ENCODE results near the gene GMCL2. TPM values are rescaled to one million over a fixed set of nuclear protein-coding genes. Genes with fewer than 3 reads are reported as not detected.

GMCL2 gene
- total and polyA plus RNA-seq, 2 experiments from 2014 or later, result 0.07 TPM; not detected in 1

DNA sequence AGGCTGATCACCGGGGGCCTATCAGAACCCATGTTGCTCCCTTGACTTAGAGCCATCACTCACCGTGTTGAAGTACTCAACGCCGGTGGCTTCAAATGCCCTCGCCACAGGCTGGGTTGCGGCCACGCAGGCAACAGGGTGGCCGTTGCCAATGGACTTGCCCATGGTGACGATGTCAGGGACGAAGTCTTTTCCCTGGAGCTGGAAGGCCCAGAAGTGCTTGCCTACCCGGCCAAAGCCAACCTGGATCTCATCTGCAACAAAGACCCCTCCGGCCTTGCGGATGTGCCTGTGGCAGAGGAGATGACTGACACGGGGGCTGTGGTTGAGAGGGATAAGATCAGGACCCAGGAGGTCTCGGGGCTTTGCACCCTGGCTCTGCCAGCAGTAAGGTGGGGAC lies 35.1 kb upstream of the GMCL2 start:
- Mint-ChIP-seq H3K27me3 (ENCODE audit: insufficient read depth, low read depth, poor library complexity) (peaks cover 4% of the 10 kb centered on the region), H3K36me3 (ENCODE audit: low read depth) (peaks cover 52% of the 10 kb centered on the region), H3K27ac (no peak overlapping the region), H3K4me1 (peaks cover 18% of the 10 kb centered on the region), H3K4me3 (no peak overlapping the region), H3K9me3 (no peaks in the 10 kb centered on the region)
- H3K9me2 ChIP-seq (ENCODE audit: insufficient read depth), result no peaks in the 10 kb centered on the region
- H3K36me3 ChIP-seq (ENCODE audit: insufficient read depth), result peaks cover 4% of the 10 kb centered on the region
- no peak overlapping the region for H3K4me3 ChIP-seq
- DNase-seq (ENCODE audit: low spot score) (no peak), ATAC-seq (no peak)
- H3K4me2 ChIP-seq, result no peak overlapping the region
- peaks cover 15% of the 10 kb centered on the region; the same call in 1 of the 2 replicates for H3K4me1 ChIP-seq (ENCODE audit: insufficient read depth)
- no peak overlapping the region for H3K27ac ChIP-seq (ENCODE audit: low read depth)
- no peaks in the 10 kb centered on the region for H3K27me3 ChIP-seq (ENCODE audit: insufficient read depth)
- H2AFZ ChIP-seq, result no peak overlapping the region
- peaks cover 12% of the 10 kb centered on the region; the same call in 1 of the 2 replicates for H4K20me1 ChIP-seq (replicated peaks; ENCODE audit: insufficient read depth)
- no peaks in the 10 kb centered on the region for H3K79me2 ChIP-seq (replicated peaks; ENCODE audit: insufficient read depth)
- H3F3A ChIP-seq (replicated peaks; ENCODE audit: low read depth), result no peaks in the 10 kb centered on the region
- no peak for TF ChIP-seq ZNF331 (CRISPR knock-in tag; IDR thresholded peaks at IDR 0.05; ENCODE audit: low read depth)
- TF ChIP-seq NANOG (IDR thresholded peaks at IDR 0.05; ENCODE audit: borderline replicate concordance), result no peak
- no peak for TF ChIP-seq CREB1 (CRISPR knock-in tag; IDR thresholded peaks at IDR 0.05; ENCODE audit: low read depth)
- no peak for TF ChIP-seq ZNF114 (CRISPR knock-in tag; IDR thresholded peaks at IDR 0.05)
- TF ChIP-seq STAT1 (IDR thresholded peaks at IDR 0.05; ENCODE audit: unreplicated experiment), result no peak
- TF ChIP-seq EZH2phosphoT487 (IDR thresholded peaks at IDR 0.05; ENCODE audit: unreplicated experiment), result no peak
- no peak for TF ChIP-seq JUNB (IDR thresholded peaks at IDR 0.05; ENCODE audit: unreplicated experiment)
- TF ChIP-seq, protein P1, sequence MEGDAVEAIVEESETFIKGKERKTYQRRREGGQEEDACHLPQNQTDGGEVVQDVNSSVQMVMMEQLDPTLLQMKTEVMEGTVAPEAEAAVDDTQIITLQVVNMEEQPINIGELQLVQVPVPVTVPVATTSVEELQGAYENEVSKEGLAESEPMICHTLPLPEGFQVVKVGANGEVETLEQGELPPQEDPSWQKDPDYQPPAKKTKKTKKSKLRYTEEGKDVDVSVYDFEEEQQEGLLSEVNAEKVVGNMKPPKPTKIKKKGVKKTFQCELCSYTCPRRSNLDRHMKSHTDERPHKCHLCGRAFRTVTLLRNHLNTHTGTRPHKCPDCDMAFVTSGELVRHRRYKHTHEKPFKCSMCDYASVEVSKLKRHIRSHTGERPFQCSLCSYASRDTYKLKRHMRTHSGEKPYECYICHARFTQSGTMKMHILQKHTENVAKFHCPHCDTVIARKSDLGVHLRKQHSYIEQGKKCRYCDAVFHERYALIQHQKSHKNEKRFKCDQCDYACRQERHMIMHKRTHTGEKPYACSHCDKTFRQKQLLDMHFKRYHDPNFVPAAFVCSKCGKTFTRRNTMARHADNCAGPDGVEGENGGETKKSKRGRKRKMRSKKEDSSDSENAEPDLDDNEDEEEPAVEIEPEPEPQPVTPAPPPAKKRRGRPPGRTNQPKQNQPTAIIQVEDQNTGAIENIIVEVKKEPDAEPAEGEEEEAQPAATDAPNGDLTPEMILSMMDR (conservative IDR thresholded peaks at IDR 0.05; ENCODE audit: low read depth in 2 of 2), result no peak
- no peak for TF ChIP-seq POLR2AphosphoS5 (IDR thresholded peaks at IDR 0.05; ENCODE audit: low read depth)
- TF ChIP-seq, protein P2, sequence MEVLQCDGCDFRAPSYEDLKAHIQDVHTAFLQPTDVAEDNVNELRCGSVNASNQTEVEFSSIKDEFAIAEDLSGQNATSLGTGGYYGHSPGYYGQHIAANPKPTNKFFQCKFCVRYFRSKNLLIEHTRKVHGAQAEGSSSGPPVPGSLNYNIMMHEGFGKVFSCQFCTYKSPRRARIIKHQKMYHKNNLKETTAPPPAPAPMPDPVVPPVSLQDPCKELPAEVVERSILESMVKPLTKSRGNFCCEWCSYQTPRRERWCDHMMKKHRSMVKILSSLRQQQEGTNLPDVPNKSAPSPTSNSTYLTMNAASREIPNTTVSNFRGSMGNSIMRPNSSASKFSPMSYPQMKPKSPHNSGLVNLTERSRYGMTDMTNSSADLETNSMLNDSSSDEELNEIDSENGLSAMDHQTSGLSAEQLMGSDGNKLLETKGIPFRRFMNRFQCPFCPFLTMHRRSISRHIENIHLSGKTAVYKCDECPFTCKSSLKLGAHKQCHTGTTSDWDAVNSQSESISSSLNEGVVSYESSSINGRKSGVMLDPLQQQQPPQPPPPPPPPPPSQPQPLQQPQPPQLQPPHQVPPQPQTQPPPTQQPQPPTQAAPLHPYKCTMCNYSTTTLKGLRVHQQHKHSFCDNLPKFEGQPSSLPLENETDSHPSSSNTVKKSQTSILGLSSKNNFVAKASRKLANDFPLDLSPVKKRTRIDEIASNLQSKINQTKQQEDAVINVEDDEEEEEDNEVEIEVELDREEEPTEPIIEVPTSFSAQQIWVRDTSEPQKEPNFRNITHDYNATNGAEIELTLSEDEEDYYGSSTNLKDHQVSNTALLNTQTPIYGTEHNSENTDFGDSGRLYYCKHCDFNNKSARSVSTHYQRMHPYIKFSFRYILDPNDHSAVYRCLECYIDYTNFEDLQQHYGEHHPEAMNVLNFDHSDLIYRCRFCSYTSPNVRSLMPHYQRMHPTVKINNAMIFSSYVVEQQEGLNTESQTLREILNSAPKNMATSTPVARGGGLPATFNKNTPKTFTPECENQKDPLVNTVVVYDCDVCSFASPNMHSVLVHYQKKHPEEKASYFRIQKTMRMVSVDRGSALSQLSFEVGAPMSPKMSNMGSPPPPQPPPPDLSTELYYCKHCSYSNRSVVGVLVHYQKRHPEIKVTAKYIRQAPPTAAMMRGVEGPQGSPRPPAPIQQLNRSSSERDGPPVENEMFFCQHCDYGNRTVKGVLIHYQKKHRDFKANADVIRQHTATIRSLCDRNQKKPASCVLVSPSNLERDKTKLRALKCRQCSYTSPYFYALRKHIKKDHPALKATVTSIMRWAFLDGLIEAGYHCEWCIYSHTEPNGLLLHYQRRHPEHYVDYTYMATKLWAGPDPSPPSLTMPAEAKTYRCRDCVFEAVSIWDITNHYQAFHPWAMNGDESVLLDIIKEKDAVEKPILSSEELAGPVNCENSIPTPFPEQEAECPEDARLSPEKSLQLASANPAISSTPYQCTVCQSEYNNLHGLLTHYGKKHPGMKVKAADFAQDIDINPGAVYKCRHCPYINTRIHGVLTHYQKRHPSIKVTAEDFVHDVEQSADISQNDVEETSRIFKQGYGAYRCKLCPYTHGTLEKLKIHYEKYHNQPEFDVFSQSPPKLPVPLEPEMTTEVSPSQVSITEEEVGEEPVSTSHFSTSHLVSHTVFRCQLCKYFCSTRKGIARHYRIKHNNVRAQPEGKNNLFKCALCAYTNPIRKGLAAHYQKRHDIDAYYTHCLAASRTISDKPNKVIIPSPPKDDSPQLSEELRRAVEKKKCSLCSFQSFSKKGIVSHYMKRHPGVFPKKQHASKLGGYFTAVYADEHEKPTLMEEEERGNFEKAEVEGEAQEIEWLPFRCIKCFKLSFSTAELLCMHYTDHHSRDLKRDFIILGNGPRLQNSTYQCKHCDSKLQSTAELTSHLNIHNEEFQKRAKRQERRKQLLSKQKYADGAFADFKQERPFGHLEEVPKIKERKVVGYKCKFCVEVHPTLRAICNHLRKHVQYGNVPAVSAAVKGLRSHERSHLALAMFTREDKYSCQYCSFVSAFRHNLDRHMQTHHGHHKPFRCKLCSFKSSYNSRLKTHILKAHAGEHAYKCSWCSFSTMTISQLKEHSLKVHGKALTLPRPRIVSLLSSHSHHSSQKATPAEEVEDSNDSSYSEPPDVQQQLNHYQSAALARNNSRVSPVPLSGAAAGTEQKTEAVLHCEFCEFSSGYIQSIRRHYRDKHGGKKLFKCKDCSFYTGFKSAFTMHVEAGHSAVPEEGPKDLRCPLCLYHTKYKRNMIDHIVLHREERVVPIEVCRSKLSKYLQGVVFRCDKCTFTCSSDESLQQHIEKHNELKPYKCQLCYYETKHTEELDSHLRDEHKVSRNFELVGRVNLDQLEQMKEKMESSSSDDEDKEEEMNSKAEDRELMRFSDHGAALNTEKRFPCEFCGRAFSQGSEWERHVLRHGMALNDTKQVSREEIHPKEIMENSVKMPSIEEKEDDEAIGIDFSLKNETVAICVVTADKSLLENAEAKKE (CRISPR knock-in tag; IDR thresholded peaks at IDR 0.05), result no peak
- TF ChIP-seq, protein P3, sequence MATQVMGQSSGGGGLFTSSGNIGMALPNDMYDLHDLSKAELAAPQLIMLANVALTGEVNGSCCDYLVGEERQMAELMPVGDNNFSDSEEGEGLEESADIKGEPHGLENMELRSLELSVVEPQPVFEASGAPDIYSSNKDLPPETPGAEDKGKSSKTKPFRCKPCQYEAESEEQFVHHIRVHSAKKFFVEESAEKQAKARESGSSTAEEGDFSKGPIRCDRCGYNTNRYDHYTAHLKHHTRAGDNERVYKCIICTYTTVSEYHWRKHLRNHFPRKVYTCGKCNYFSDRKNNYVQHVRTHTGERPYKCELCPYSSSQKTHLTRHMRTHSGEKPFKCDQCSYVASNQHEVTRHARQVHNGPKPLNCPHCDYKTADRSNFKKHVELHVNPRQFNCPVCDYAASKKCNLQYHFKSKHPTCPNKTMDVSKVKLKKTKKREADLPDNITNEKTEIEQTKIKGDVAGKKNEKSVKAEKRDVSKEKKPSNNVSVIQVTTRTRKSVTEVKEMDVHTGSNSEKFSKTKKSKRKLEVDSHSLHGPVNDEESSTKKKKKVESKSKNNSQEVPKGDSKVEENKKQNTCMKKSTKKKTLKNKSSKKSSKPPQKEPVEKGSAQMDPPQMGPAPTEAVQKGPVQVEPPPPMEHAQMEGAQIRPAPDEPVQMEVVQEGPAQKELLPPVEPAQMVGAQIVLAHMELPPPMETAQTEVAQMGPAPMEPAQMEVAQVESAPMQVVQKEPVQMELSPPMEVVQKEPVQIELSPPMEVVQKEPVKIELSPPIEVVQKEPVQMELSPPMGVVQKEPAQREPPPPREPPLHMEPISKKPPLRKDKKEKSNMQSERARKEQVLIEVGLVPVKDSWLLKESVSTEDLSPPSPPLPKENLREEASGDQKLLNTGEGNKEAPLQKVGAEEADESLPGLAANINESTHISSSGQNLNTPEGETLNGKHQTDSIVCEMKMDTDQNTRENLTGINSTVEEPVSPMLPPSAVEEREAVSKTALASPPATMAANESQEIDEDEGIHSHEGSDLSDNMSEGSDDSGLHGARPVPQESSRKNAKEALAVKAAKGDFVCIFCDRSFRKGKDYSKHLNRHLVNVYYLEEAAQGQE (IDR thresholded peaks at IDR 0.05; ENCODE audit: unreplicated experiment), result no peak
- TF ChIP-seq, protein P4, sequence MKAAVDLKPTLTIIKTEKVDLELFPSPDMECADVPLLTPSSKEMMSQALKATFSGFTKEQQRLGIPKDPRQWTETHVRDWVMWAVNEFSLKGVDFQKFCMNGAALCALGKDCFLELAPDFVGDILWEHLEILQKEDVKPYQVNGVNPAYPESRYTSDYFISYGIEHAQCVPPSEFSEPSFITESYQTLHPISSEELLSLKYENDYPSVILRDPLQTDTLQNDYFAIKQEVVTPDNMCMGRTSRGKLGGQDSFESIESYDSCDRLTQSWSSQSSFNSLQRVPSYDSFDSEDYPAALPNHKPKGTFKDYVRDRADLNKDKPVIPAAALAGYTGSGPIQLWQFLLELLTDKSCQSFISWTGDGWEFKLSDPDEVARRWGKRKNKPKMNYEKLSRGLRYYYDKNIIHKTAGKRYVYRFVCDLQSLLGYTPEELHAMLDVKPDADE (IDR thresholded peaks at IDR 0.05), result no peak
- TF ChIP-seq EZH2 (IDR thresholded peaks at IDR 0.05; ENCODE audit: low read depth, unreplicated experiment), result no peak

Measured in GM23338 (cell line).